Hematopoietic multipotent progenitor cell (in vitro differentiated cells): ENCODE data around the gene PRAMEF11. TPM values are rescaled to one million over a fixed set of nuclear protein-coding genes. Genes with fewer than 3 reads are reported as not detected.

ENCODE experiments used
- DNase-seq, 3 donors: peaks; one replicate each; pipeline ENCODE4 v3.0.0-alpha.2; 2011 to 2015; ENCODE audit warnings: low read depth in 2 of 3, low spot score in 2 of 3
- total RNA-seq: library from RNA; depleted of rRNA; stranded (reverse); fragments of >200 nt; gene quantifications from one replicate; pipeline ENCODE4 v1.2.3, GENCODE V29; 2012

The PRAMEF11 gene
- total RNA-seq, 1 donor: not detected

- no peak for DNase-seq
Observed at GRCh38 chr1:12774801-12775345, 56.3 kb downstream of the PRAMEF11 start.

Other genes starting within 250 kb of the PRAMEF11 start
- 7.3 TPM for gene DHRS3, start 213.2 kb downstream of the PRAMEF11 start, total RNA-seq
- gene AADACL4, start 187.3 kb downstream of the PRAMEF11 start, total RNA-seq: not detected
- not detected for gene AADACL3, start 115.3 kb downstream of the PRAMEF11 start, total RNA-seq
- gene CFAP107, start 85.2 kb downstream of the PRAMEF11 start, total RNA-seq: not detected
- not detected for gene PRAMEF12, start 57.7 kb downstream of the PRAMEF11 start, total RNA-seq
- gene PRAMEF1, start 40.0 kb downstream of the PRAMEF11 start, total RNA-seq: not detected
- not detected for gene HNRNPCL1, start 17.3 kb upstream of the PRAMEF11 start, total RNA-seq
- not detected for gene PRAMEF2, start 25.7 kb upstream of the PRAMEF11 start, total RNA-seq
- gene PRAMEF4, start 54.8 kb upstream of the PRAMEF11 start, total RNA-seq: not detected
- not detected for gene PRAMEF10, start 66.9 kb upstream of the PRAMEF11 start, total RNA-seq
- not detected for gene PRAMEF7, start 85.2 kb upstream of the PRAMEF11 start, total RNA-seq
- not detected for gene PRAMEF6, start 116.2 kb upstream of the PRAMEF11 start, total RNA-seq
- not detected for gene PRAMEF27, start 225.2 kb upstream of the PRAMEF11 start, total RNA-seq
- not detected for gene HNRNPCL3, start 229.4 kb upstream of the PRAMEF11 start, total RNA-seq
- gene PRAMEF25, start 239.4 kb upstream of the PRAMEF11 start, total RNA-seq: not detected